Activated CD8-positive, alpha-beta memory T cell treated with anti-CD3 and anti-CD28 coated beads, Interleukin-2, amount 50 U/mL, for 24 hours (primary cell): Measurements from ENCODE around the gene SLC7A6OS.

Experiments
- DNase-seq: peaks from one replicate; pipeline ENCODE4 v3.0.0-alpha.2; 2020; ENCODE audit errors: extremely low read depth

Gene SLC7A6OS

GRCh38 chr16:68344252-68344651, 33.5 kb upstream of the SLC7A6OS start:
- no peak for DNase-seq

- no peak for DNase-seq
These were observed 32.4 kb upstream of the SLC7A6OS start for GRCh38 chr16:68343137-68343536.

GRCh38 chr16:68342620-68343019, 31.9 kb upstream of the SLC7A6OS start:
- DNase-seq: no peak

DNA sequence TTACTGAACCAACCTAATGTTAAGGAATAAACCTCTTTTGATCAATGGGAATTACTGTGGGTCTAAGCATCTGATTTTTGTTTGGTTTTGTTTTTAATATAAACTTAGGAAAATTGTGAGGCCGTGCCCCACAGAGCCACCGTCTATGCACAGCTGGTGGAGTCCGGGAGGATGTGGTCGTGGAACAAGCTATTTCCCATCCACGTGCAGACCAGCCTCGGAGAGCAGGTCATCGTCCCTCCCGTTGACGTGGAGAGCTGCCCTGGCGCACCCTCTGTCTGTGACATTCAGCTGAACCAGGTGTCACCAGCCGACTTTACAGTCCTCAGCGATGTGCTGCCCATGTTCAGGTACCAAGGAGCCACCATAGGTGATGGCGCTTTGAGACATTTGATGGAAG, 28.5 kb upstream of the SLC7A6OS start:
- DNase-seq: no peak

- DNase-seq: no peak
These were observed 27.8 kb upstream of the SLC7A6OS start for GRCh38 chr16:68338326-68339119.

DNA sequence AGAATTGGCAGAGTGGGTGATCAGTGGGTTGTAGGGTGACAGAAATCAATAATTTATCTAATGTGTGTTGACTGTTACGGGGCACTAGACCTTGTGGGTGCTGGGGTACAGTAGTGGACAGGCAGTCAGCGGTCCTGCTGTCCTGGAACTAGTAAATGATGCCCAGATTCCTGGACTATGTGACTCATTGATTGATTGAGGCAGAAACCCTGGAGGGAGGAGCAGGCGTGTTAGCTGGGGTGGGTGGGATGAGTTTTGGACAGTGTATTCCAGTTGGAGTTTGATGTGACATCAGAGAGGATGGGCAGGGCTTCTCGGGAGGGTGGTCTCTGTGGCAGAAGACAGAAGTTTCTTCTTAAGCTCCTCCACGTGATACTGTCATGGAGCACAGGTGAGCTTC, 24.4 kb upstream of the SLC7A6OS start:
- DNase-seq: no peak

GRCh38 chr16:68332411-68333121, 21.8 kb upstream of the SLC7A6OS start:
- DNase-seq: no peak

GRCh38 chr16:68331879-68332410, 21.2 kb upstream of the SLC7A6OS start:
- no peak for DNase-seq

DNA sequence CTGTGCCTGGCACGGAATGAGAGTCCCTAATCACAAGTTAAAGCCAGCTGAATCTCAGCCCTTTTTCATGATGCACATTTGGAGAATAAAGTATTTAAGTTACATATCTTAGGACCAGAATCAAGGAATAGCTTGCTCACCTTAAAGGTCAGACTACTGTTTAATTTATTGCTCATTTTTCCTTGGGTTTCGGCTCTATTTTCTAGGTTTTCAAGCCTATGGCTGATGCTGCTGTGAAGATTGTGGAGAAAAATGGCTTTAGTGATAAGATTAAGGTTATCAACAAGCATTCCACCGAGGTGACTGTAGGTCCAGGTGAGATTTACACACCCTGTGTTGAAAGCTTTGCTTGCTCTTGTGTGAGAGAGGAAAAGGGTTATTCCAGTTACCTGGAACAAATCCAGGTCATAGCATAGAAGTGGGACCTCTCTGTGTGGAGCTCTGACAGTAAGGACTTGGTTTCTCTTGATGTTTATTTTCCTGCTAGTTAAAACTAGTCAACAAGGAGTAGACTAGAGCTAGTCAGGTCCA, 18.2 kb upstream of the SLC7A6OS start:
- DNase-seq: no peak

DNA sequence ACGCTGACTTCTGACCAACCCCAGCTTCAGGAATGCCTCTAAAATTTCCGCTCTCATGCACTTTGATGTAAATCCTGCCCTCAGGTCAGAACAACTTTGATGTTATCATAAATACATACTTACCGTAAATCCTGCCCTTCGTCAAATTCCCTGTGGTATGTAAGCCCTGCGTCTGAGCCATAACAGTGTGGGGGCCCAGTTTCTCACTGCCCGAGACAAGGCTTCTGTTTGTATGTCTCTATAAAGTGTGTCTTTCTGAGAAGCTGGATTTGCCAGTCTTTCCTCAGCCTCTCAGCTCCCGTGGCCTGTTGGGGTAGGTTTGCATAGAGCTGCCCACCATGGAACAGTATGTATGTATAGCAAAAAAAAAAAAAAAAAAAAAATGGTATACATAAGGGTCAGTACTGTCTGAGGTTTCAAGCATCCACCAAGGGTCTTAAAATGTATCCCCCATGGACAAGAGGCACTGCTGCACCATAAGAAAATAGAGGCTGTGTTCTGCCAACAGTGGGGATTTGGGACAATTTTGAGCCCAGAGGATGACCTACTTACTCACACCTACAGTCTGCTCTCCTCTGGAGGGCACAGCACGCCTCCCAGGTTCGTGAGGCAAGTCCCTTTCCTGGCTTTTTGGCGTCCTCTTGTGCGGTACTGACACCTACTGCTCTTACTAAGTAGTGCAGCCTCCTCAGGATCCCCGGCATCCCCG, 17.6 kb upstream of the SLC7A6OS start:
- DNase-seq: peak; percentile 53

GRCh38 chr16:68324780-68325357, 14.1 kb upstream of the SLC7A6OS start:
- no peak for DNase-seq

DNA sequence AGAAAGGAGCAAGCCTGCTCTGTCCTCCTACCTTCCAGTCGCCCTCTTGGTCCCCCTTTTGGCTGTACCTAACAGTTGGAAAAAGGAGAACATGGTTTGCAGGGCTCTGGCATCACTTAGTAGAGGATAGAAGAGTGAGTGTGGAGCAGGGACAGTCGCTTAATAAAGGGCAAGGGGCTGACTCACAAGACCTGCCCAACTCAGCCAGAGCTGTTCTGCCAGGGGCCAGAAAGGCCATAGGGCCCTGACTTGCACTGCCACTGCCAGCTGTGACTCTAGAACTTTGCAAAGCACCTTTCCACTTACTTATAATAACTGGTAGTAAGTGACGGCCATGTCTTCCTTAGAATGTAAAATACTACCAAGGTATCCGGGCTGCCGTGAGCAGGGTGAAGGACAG, 13.6 kb upstream of the SLC7A6OS start:
- no peak for DNase-seq

- DNase-seq: peak; percentile 27
These were observed 8.6 kb upstream of the SLC7A6OS start for GRCh38 chr16:68319185-68319908.

DNA sequence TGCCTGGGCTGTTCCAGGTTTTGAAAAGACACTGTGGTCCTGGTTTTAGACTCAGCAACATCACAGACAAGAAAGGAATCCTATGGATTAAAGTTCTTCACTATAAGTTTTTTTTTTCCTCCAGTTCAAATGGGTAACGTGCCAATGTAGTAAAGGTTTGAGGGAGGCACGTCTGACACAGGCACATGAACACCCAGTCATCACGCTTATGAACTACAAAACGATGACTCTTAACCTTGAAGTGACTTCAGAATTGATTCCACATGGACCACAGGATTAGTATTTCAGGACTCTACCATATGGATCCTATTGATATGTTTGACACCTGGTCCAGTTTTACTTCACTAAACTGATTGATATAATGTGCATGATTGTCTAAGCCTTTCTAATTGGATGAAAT, 2.4 kb upstream of the SLC7A6OS start:
- no peak for DNase-seq

DNA sequence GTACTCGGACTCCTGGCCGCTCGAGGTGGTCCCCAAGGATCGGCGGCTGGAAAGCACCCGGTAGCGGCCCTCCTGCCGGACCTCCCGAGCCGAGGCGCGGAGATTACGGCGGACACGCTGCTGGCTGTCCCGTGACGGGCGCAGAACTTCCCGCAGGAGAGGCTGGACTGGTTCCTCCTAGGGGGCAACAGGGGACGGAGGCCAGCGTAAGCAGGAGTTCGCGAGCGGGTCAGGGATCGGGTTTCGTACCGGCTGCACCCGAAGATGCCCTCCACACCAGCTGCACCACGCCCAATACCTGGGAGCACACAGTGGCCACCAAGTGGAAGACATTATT, 341 bp downstream of the SLC7A6OS start:
- DNase-seq: no peak

DNA sequence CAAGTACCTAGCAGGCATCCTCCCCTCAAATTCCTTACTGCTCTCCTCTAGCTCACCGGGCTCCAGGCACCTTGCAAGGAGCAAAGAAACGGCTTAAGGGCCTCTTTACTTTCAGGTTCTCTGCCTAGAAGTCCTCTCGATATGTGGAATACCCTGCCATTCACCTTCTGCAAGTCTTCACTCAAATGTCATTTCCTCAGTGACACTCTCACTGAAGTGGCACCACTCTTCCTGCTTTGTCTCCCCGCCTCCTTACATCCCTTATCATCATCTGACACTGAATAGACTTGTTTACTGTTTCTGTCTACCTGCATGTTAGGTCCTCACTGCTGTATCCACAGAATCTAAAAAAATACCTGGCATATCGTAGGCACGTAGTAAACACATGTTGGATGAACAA, 947 bp downstream of the SLC7A6OS start:
- no peak for DNase-seq

GRCh38 chr16:68306633-68307032, 4.1 kb downstream of the SLC7A6OS start:
- no peak for DNase-seq

- no peak for DNase-seq
These were observed 9.8 kb downstream of the SLC7A6OS start for GRCh38 chr16:68300734-68301459.

GRCh38 chr16:68299571-68300453, 10.9 kb downstream of the SLC7A6OS start:
- DNase-seq: no peak
